Urinary bladder (tissue), 2 donors: ENCODE results near the gene ALX3. TPM values are rescaled to one million over a fixed set of nuclear protein-coding genes. Genes with fewer than 3 reads are reported as not detected.

ENCODE experiments used
- polyA plus RNA-seq: library from polyadenylated mRNA; stranded (reverse); fragments of 200-250 nt; gene quantifications from one replicate; pipeline ENCODE4 v1.2.3, GENCODE V29; 2013
- total RNA-seq: library from RNA; depleted of rRNA; stranded (reverse); fragments of >200 nt; gene quantifications from one replicate; pipeline ENCODE4 v1.2.3, GENCODE V29; 2014
- donor health status: healthy.

ALX3 gene
- total and polyA plus RNA-seq, 2 donors: 0.15 to 0.21 TPM

Other genes with a start within 250 kb of the ALX3 start
- gene CSF1, start 159.8 kb downstream of the ALX3 start, total RNA-seq: 10.9 TPM
- gene CSF1, start 159.8 kb downstream of the ALX3 start, polyA plus RNA-seq: 56.2 TPM
- 46.2 TPM for gene AHCYL1, start 85.9 kb downstream of the ALX3 start, total RNA-seq
- gene AHCYL1, start 85.9 kb downstream of the ALX3 start, polyA plus RNA-seq: 68.1 TPM
- gene STRIP1, start 36.0 kb downstream of the ALX3 start, total RNA-seq: 46.0 TPM
- 26.5 TPM for gene STRIP1, start 36.0 kb downstream of the ALX3 start, polyA plus RNA-seq
- gene UBL4B, start 41.8 kb upstream of the ALX3 start, total RNA-seq: not detected
- not detected for gene UBL4B, start 41.8 kb upstream of the ALX3 start, polyA plus RNA-seq
- gene SLC6A17, start 79.8 kb upstream of the ALX3 start, total RNA-seq: 0.05 TPM
- gene SLC6A17, start 79.8 kb upstream of the ALX3 start, polyA plus RNA-seq: 0.10 TPM
- 1.7 TPM for gene KCNC4, start 139.6 kb upstream of the ALX3 start, total RNA-seq
- 6.2 TPM for gene KCNC4, start 139.6 kb upstream of the ALX3 start, polyA plus RNA-seq